ENCODE results near the gene OR10G8.

- TF ChIP-seq EZH2 (IDR thresholded peaks at IDR 0.05; ENCODE audit: borderline replicate concordance) (no peak), CTCF (IDR thresholded peaks at IDR 0.05; ENCODE audit: poor library complexity) (peak; percentile 58), EZH2phosphoT487 (IDR thresholded peaks at IDR 0.05; ENCODE audit: low read depth, severe bottlenecking, unreplicated experiment) (no peak)
Observed at GRCh38 chr11:124069429-124070401, 43.1 kb downstream of the OR10G8 start.

Measured in hepatocyte (in vitro differentiated cells).